Measurements from ENCODE around the gene ZNF117. TPM values are rescaled to one million over a fixed set of nuclear protein-coding genes. Genes with fewer than 3 reads are reported as not detected.
A peak's percentile ranks its signal among the peaks of the same experiment; 100 is the strongest.

The ZNF117 gene
- total and polyA plus RNA-seq, 2 of the 4 experiments (the other 2 are of a cell fraction), result 2.9 to 4.0 TPM

DNA sequence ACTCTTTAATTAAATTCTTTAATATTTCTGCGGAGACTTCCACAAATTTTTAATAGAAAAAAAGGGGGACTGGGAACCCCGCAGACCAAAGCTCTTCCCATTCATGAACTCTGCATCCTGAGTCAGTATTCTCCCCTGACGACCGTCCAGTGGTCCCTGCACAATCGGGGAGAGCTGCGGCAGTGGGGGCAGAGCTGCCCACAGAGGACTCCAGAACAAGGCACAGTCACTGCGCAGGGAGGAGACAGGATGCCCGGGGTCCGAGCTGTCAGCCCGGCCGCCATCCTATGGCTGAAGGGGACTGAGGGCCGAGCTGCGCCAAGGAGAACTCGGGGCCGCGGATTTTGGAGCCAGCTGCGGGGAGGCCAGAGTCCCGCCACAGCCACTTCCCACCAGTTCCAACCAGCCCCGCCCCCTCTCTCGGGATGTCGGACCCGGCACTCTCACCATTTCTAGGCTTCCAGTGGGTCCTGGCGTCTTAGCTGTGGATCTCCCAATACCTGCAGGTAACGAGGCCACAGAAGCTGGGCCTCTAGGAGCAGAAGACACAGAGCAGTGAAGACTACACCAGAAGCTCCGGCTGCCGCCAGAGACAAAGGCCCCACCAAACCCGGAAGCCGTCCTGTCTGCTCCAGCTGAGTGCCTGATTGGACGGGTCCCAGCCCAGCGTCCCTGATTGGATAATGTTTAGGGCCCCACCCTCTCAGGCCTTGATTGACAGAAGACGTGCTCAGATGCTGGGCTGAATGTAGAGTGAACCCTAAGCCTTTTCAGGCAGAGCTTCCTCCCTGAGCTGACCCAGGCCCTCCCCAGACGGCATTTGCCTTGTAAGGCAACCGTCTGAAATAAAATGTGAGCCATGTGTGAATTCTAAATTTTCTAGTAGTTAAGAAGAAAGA is 15.5 kb upstream of the ZNF117 start, which contains the start of gene ERV3-1:
Gene ERV3-1 (minus strand): TSS at position 594 of the 899 bp plus-strand sequence. CDS start 13,661 bp downstream, outside the sequence.
- BruUV-seq (replicated peaks), result no TSS peak
- ChIA-PET CTCF (no interaction called here), POLR2A (ENCODE audit: unreplicated experiment) (interaction anchor here (0.7 kb wide), 1 partner anchor 322 kb away, joined by 4 read pairs; no protein-coding TSS in a partner anchor)
- in situ Hi-C loops (cut with MboI; ENCODE audit: low sequenced_read_pairs) (no loop called here), intact Hi-C loops (cut with micrococcal nuclease) (loop anchor here (2.0 kb wide), 1 partner anchor 32 kb away; no protein-coding TSS in a partner anchor), dilution Hi-C loops (cut with HindIII; ENCODE audit: low sequenced_read_pairs, unreplicated experiment) (no loop called here)
- Histone ChIP-seq H4K5ac (ENCODE audit: low read depth, low read length) (peak within 1 kb of the TSS; percentile 88), H4K20me1 (ENCODE audit: insufficient read depth, low read length) (peaks cover 4% of the 10 kb centered on the region), H4K8ac (ENCODE audit: low read depth in 2 of 2, low read length in 2 of 2) (peak within 1 kb of the TSS; percentile 69 to 96; a peak in 3 of 4 replicates), H3K36me3 (ENCODE audit: control insufficient read depth, insufficient read depth, low read length) (peaks cover 11% of the 10 kb centered on the region), H2AK5ac (ENCODE audit: low read depth, low read length) (no peak within 1 kb of the TSS), H3K4me2 (ENCODE audit: low read depth, low read length) (peak within 1 kb of the TSS; percentile 83), H3K27me3 (ENCODE audit: control insufficient read depth, insufficient read depth, low read length) (no peaks in the 10 kb centered on the region), H2AK9ac (replicated peaks; ENCODE audit: low read depth, low read length, poor library complexity) (peak within 1 kb of the TSS; percentile 17), H3K14ac (replicated peaks; ENCODE audit: low read depth, low read length) (peak within 1 kb of the TSS; percentile 87), H2BK20ac (ENCODE audit: low read depth, low read length) (no peak within 1 kb of the TSS), H3K4ac (ENCODE audit: low read depth, low read length) (peak within 1 kb of the TSS; percentile 90), H2BK15ac (ENCODE audit: low read depth, low read length) (no peak within 1 kb of the TSS), H2BK120ac (ENCODE audit: low read depth, low read length) (0 out of 2 replicates have a peak within 1 kb of the TSS, but pooled peaks have one; percentile 33), H3K9ac (ENCODE audit: low read depth, low read length) (peak within 1 kb of the TSS; percentile 98), H3K9me3 (ENCODE audit: control insufficient read depth, insufficient read depth, low read length) (peaks cover 6% of the 10 kb centered on the region; the same call in 1 of the 2 replicates), H3K56ac (ENCODE audit: extremely low read depth, insufficient read depth, low read length) (peak within 1 kb of the TSS; percentile 38; the same call in 1 of the 2 replicates), H3K18ac (ENCODE audit: low read depth, low read length) (peak within 1 kb of the TSS; percentile 81; the same call in 1 of the 2 replicates), H4K91ac (ENCODE audit: insufficient read depth, low read depth, low read length) (peak within 1 kb of the TSS; percentile 64), H3K4me3 (ENCODE audit: insufficient read depth, low read depth, low read length) (peak within 1 kb of the TSS; percentile 93), H2BK5ac (ENCODE audit: low read depth, low read length, poor library complexity, severe bottlenecking) (peak within 1 kb of the TSS; percentile 62), H3K23ac (ENCODE audit: low read depth, low read length) (no peak within 1 kb of the TSS), H2AFZ (replicated peaks; ENCODE audit: low read length, poor library complexity) (peak within 1 kb of the TSS; percentile 88), H3K79me1 (ENCODE audit: low read depth in 1 of 2, low read length in 2 of 2) (peaks cover 1 to 16% of the 10 kb centered on the region in 2 experiments), H3K4me1 (ENCODE audit: control insufficient read depth, insufficient read depth, low read length) (0 out of 2 replicates have a peak, but pooled peaks cover 1% of the 10 kb centered on the region), H3K9me1 (ENCODE audit: insufficient read depth, low read length) (no peaks in the 10 kb centered on the region), H3K27ac (ENCODE audit: insufficient read depth, low read length) (peak within 1 kb of the TSS; percentile 95)
- ATAC-seq (ENCODE audit: low read depth) (peak; percentile 99), DNase-seq (peak; percentile 93)
- peak; percentile 47; the same call in 1 of the 2 replicates for TF ChIP-seq FOS (IDR thresholded peaks at IDR 0.05; ENCODE audit: low read depth, low read length)
- peak; percentile 96 for TF ChIP-seq POLR2A (IDR thresholded peaks at IDR 0.05; ENCODE audit: low read depth, low read length)
- no peak for TF ChIP-seq BHLHE40 (IDR thresholded peaks at IDR 0.05; ENCODE audit: low read depth, low read length)
- 0% methylated on average over 5 of the region's 33 CpGs; no CpG with 5 or more reads in 1 of the 2 experiments for WGBS, 2 experiments (ENCODE audit: extremely low coverage in 2 of 2, insufficient read length in 1 of 2)

Data from IMR-90 (cell line).